Measurements from ENCODE around the gene PDIA5.

The PDIA5 gene

DNA sequence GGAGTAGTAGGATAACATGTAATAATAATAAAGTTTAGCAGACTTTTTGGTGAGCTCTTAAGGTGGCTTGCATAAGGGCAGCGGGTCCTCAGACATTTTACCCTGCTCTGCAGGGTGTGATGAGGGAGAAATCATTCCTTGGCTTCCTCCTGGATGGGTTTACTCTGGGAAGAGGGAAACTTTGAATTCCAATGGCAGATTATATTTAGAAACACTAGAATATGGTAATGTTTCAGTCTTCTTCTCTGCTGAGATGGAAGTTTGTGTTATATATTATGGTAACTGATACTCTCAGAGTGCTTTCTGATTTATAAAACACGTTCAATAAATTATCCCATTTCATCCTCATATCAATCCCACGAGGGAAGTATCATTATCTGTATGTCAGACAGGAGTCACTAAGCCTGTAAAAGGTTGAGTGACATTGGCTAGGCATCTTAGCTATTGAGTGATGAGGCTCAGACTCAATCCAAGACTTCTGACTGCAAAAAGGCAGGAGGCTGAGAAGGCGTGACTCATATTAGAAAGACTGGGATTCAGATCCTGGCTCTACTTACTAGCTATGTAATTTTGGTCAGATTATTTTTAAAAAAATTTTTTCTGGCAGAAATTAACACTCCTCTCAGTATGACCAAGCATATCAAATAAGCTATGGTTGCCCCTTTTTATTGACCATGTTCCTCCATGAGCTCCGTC is 19.3 kb downstream of the PDIA5 start:
- H3K27ac Mint-ChIP-seq, result no peak overlapping the region
- H3K9me3 Mint-ChIP-seq, result no peaks in the 10 kb centered on the region
- no peaks in the 10 kb centered on the region for H3K27me3 Mint-ChIP-seq
- no peak overlapping the region for H3K4me3 Mint-ChIP-seq
- no peak for DNase-seq
- peaks cover 36% of the 10 kb centered on the region for H3K36me3 Mint-ChIP-seq (ENCODE audit: low read depth)
- peaks cover 49% of the 10 kb centered on the region for H3K4me1 Mint-ChIP-seq (ENCODE audit: low read depth)

DNA sequence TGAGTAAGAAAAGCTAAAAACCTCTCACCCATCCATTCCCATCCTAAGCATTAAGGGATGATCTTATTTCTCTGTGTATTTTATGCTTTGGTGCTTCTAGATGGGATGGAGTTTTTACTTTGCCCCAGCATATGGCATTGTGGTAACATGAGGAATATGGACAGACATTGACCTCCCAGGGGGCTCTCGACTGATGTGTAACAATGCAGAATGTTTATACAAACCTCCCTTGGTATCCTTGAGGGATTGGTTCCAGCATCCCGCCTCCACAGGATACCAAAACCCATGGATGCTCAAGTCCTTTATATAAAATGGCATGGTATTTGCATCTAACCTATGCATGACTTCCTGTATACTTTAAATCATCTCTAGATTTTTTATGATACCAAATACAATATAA is 21.6 kb downstream of the PDIA5 start:
- Mint-ChIP-seq H3K4me1 (ENCODE audit: low read depth) (peaks cover 36% of the 10 kb centered on the region), H3K4me3 (no peak overlapping the region), H3K27me3 (no peaks in the 10 kb centered on the region), H3K36me3 (ENCODE audit: low read depth) (peaks cover 54% of the 10 kb centered on the region), H3K27ac (no peak overlapping the region), H3K9me3 (no peaks in the 10 kb centered on the region)
- no peak for DNase-seq

DNA sequence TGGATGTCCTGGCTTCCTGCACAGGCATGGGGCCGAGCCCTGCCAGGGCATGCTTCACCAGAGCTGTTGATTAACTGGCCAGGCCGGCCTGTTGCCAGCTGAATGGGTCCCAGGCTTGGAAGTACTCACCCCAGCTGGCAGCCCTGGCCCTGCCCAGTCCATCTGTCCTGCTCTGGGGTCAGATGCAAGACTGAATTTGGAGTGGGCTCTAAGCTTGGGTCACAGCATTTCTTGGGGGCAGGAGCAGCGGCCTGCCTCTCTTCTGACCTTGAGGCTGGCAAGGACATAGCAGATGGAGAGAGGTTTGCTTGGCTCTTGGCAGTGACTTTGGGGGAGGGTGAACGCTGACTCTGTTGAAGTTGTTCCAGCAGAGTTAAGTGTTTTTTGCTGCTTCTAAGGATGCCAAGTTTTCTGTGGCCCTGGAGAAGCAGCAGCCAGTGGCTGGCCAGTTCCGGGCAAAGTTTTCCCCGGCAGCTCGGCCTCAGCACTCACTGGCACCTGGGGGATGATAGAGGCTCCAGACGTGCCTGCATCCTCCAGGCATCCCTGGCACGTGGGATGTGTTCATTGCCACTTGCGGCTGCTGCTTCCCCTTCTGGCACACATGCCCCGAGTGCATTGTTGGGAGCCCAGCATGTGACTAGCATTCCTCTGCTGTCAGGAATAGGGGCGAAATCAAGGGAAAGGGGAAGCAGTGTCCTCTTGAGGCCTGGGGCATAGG is 22.9 kb downstream of the PDIA5 start:
- H3K9me3 Mint-ChIP-seq, result no peaks in the 10 kb centered on the region
- DNase-seq, result no peak
- H3K4me1 Mint-ChIP-seq (ENCODE audit: low read depth), result peaks cover 23% of the 10 kb centered on the region
- H3K27me3 Mint-ChIP-seq, result no peaks in the 10 kb centered on the region
- H3K36me3 Mint-ChIP-seq (ENCODE audit: low read depth), result peaks cover 67% of the 10 kb centered on the region
- no peak overlapping the region for H3K27ac Mint-ChIP-seq
- no peak overlapping the region for H3K4me3 Mint-ChIP-seq

DNA sequence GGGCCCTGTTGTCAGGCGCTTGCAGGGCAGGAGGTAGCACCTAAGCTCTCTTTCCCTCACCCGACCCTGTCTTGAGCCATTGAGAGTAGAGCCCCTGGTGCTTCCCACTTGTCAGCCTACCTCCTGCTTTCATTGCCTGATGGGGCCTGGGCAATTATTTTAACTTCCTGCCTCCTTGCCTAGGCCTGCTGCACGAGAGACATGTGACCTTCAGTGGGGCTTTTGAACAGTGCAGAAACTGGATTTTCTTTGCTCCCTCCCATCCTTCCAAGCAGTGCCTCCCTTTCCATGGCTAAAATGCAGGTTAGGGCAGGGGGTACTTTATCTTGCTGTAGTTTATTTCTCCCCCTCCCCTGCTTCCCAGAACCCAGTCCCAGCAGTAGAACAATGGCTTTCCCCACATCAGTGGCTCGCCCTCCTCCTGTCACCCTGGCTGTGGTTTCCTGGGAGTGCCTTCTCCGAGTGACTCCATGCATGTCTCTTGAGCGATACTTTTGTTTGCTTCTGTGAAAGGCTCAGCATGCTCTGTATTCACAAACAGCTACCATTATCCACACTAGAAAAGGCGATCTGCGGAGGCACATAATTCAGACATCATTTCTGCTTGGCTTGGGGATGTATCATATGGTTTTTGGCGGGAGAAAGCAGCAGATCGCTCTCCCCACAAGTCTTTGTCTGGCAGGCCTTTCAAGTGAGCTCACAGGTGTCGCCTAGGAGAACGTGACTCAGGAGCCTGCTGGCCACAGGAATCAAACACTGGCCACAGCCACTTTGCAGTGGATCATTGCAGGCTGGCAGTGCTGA is 24.1 kb downstream of the PDIA5 start:
- H3K36me3 Mint-ChIP-seq (ENCODE audit: low read depth), result peaks cover 78% of the 10 kb centered on the region
- no peaks in the 10 kb centered on the region for H3K27me3 Mint-ChIP-seq
- H3K4me3 Mint-ChIP-seq, result no peak overlapping the region
- H3K9me3 Mint-ChIP-seq, result no peaks in the 10 kb centered on the region
- no peak overlapping the region for H3K27ac Mint-ChIP-seq
- no peak for DNase-seq
- peaks cover 20% of the 10 kb centered on the region for H3K4me1 Mint-ChIP-seq (ENCODE audit: low read depth)

DNA sequence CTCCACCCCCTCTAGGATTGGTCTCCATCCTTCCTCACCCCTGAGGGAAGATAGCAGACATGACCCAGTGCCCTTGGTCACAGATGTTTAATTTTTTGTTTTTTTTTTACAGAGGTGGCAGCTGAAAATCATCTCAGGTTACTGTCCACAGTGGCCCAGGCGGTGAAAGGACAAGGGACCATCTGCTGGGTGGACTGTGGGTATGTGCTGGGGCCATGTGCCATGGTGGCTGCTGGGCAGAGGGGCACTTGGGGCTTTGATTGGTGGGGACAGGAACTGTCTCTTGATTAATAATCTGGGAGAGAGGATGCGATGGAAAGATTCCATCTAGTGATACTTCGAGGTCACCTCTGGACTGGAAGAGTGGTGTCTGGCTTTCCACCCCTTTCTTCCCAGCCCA is 25.4 kb downstream of the PDIA5 start:
- Mint-ChIP-seq H3K36me3 (ENCODE audit: low read depth) (peaks cover 88% of the 10 kb centered on the region), H3K4me3 (no peak overlapping the region), H3K4me1 (ENCODE audit: low read depth) (peaks cover 20% of the 10 kb centered on the region), H3K9me3 (no peaks in the 10 kb centered on the region), H3K27ac (no peak overlapping the region), H3K27me3 (no peaks in the 10 kb centered on the region)
- DNase-seq, result no peak

DNA sequence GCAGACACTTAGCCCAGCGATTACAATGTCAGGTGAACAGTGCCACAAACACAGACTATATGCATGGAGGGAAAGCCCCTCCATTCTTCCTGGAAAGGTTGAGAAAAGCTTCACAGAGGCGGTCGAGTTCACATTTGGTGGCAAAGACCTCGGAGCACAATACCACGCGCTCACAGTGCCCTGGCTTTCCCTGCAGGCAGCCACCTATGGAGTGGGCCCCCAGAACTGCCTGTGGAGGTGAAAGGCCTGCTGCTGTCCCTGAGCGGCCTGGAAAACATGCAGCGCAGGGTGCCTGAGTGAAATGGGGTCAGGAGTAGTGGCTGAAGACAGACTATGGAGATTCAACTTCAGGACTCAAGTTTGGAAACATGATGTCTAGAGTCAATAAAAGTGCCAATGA is 26.9 kb downstream of the PDIA5 start:
- Mint-ChIP-seq H3K27ac (no peak overlapping the region), H3K4me1 (ENCODE audit: low read depth) (peaks cover 19% of the 10 kb centered on the region), H3K4me3 (no peak overlapping the region), H3K9me3 (no peaks in the 10 kb centered on the region), H3K36me3 (ENCODE audit: low read depth) (peaks cover 98% of the 10 kb centered on the region), H3K27me3 (no peaks in the 10 kb centered on the region)
- DNase-seq, result no peak

DNA sequence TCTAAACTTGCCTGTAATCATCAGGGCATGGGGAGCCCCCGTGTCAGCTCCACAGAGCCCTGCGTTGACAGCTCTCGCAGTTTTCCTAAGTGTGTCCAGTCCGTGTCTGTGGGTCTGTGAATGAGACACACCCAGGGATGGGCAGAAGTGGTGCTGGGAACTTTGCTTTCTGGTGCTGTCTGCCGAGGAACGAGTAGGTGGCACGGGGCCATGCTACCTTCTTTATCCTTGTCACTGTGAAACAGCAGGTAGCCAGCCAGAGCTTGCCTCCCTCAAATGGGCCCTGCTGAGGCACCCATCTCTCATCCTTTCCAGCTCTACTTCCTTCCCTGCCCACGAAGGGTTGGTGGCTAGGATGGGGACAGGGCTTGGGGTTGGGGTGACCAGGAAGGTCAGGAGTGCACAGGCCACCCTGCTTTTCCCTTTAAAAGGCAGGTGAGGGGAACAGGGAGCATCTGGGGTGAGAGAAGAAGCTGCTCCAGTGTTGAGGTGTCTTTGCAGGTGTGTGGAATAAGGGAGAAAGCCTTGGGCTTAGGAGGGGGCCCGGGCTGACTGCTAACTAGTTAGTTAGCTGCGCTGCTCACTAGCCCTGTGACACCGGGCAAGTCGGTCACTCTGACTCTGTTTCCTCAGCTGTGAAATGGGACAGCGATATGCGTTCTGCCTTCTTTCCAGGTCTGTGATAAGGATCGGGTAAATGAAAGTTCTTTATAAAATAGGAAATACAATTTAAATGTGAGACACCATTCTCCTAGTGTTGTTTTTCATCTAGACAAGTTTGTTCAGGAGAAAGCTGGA is 27.9 kb downstream of the PDIA5 start:
- no peaks in the 10 kb centered on the region for H3K9me3 Mint-ChIP-seq
- no peak overlapping the region for H3K4me3 Mint-ChIP-seq
- DNase-seq, result no peak
- H3K27me3 Mint-ChIP-seq, result no peaks in the 10 kb centered on the region
- peaks cover 98% of the 10 kb centered on the region for H3K36me3 Mint-ChIP-seq (ENCODE audit: low read depth)
- H3K4me1 Mint-ChIP-seq (ENCODE audit: low read depth), result peaks cover 13% of the 10 kb centered on the region
- H3K27ac Mint-ChIP-seq, result no peak overlapping the region

DNA sequence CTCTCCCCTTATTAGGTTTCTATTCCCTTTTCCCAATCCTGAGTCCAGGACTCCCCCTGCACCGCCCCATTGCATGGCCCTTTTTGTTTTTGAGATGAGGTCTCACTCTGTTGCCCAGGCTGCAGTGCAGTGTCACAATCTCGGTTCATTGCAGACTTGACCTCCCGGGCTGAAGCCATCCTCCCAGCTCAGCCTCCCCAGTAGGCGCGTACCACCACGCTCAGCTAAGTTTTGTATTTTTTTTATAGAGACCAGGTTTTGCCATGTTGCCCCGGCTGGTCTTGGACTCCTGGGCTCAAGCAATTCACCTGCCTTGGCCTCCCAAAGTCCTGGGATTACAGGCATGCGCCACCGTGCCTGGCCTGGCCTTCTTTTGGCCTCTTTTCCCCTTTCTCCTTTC is 29.3 kb downstream of the PDIA5 start:
- H3K27ac Mint-ChIP-seq, result no peak overlapping the region
- DNase-seq, result no peak

DNA sequence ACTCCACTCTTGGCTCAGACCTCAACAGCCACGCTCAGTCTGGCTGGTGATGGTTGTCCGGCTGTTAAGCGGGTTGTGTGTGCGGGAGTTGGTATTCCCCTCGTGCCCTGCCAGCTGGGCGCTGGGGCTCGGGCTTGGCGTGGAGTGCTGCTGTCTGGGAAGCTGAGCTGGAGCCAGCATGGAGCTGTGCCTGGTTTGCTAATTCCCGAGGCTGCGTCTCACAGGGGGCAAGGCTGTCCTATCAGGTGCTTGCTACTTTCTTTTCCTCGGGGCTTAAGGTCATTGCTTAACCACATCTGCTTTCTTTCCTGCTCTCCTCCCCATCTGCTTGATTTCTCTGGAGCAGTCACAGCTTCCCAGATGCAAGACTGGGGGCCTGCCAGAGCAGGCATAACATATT is 29.9 kb downstream of the PDIA5 start:
- H3K36me3 Mint-ChIP-seq (ENCODE audit: low read depth), result peaks cover 97% of the 10 kb centered on the region
- H3K9me3 Mint-ChIP-seq, result no peaks in the 10 kb centered on the region
- no peaks in the 10 kb centered on the region for H3K4me1 Mint-ChIP-seq (ENCODE audit: low read depth)
- H3K4me3 Mint-ChIP-seq, result no peak overlapping the region
- H3K27me3 Mint-ChIP-seq, result no peaks in the 10 kb centered on the region
- DNase-seq, result no peak
- H3K27ac Mint-ChIP-seq, result no peak overlapping the region

More for the DNA sequence above, 29.3 kb downstream of the PDIA5 start:
- Mint-ChIP-seq H3K36me3 (ENCODE audit: low read depth) (peaks cover 97% of the 10 kb centered on the region), H3K9me3 (no peaks in the 10 kb centered on the region), H3K4me1 (ENCODE audit: low read depth) (peaks cover 1% of the 10 kb centered on the region), H3K27me3 (no peaks in the 10 kb centered on the region), H3K4me3 (no peak overlapping the region)

DNA sequence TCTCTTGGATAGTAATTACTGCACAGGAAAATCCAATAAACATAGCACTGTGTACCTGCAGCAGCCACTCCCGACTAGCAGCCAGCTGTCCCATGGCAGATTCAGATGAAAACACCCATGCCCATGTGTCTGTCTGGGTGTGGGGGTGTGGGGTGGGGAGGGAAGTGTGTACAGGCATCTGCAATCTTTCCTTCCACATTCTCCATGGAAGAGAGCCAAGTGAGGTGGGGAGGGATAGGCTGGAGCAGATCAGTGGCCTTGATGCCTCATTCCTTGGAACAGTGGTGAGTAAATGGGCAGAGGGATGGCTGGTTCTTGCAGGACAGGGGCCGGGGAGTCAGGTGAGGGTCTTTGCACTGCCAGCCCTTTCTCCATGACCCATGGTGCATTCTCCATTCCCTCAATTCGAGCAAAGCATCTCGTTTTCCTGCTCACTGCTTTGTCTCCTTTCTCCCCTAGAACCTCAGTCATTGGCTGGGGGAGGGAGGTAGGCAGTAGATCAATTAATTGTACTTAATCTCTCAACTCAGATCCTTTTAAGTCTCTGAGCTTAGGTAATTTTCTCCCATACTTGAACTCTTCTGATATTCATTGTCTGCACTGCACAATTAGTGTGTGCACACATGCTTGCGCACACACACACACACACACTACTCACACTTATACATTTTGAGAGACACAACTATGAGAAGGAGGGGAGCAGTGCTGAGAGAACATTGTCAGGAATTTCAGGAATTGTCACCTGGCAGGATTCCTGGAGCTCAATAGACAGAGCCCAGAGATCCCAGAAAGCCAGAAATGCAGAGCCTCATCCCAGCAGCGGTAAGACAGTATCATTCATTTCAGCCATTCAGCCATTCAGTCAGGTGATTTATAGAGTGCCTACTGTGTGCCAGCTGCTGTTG is 31.9 kb downstream of the PDIA5 start:
- DNase-seq, result no peak
- Mint-ChIP-seq H3K4me3 (no peak overlapping the region), H3K4me1 (ENCODE audit: low read depth) (no peaks in the 10 kb centered on the region), H3K36me3 (ENCODE audit: low read depth) (peaks cover 95% of the 10 kb centered on the region), H3K27me3 (no peaks in the 10 kb centered on the region), H3K27ac (no peak overlapping the region), H3K9me3 (no peaks in the 10 kb centered on the region)

DNA sequence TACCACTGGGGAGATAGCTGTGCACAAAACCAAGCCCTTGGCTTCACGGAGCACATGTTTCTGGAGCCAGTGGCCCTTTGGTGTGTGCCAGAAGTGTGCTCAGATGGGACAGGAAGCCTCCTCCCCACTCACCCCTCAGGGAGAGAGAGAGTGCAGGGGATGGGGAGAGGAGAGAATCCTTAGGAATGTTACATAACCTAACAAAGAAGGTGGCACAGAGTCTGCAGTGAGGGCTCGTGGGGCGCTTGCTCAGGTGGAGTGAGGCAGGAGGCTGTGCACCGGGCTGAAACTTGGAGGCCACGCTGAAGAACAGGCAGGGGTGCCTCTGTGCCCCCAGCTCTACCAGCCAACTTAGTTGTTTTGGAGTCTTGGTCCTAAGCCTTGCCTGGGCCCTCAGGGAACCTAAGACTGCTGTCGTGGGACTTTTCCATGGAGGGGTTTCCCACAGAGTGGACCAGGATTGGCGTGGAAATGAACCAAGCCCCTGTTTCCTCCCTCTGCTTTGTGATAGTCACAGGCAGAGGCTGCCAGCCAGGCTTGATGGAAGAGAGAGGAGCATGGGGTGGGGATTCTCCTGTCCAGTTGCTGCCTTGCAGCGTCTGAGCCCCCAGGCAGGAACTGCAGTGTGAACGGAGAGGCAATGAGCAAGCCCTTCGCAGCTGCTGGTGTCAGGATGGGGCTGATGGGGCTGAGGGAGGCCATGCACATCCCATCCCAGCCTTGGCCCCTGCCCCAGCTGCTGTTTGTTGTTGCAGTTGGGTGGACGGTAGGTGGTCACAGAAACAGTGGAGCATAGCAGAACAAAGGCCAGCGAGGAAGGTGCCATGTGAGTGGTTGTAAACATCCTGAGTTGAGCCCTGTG is 32.7 kb downstream of the PDIA5 start:
- Mint-ChIP-seq H3K27ac (no peak overlapping the region), H3K9me3 (no peaks in the 10 kb centered on the region), H3K36me3 (ENCODE audit: low read depth) (peaks cover 95% of the 10 kb centered on the region), H3K27me3 (no peaks in the 10 kb centered on the region), H3K4me1 (ENCODE audit: low read depth) (no peaks in the 10 kb centered on the region), H3K4me3 (no peak overlapping the region)
- no peak for DNase-seq

DNA sequence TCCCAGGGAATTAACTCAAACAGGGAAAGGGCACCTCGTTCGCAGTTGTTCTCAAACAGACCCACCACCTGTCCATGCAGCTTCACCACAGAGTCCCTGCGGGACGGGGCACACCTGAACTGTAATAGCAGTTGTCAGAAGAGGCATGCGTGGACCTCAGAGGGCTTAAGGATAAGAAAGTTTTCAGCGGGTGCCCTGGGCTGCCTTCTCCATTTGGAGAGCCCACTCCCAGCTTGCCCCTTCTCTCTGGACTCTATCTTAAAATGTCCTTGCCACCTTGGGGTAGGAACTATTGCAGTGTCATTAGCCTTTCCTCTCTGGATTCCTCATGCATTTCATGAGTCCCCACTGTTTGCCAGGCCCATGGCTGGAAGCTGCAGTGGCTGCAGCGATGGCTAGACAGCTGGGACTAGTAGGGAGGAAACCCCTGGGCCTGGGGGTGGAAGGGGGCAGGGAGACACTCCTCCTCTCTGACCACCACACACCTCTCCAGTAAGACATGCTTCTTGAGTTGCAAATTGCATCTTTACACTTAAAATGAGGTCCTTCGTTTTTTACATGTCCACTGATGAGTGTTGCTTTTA is 33.5 kb downstream of the PDIA5 start:
- Mint-ChIP-seq H3K27me3 (no peaks in the 10 kb centered on the region), H3K36me3 (ENCODE audit: low read depth) (peaks cover 95% of the 10 kb centered on the region), H3K27ac (no peak overlapping the region), H3K4me3 (no peak overlapping the region), H3K9me3 (no peaks in the 10 kb centered on the region), H3K4me1 (ENCODE audit: low read depth) (no peaks in the 10 kb centered on the region)
- DNase-seq, result no peak

DNA sequence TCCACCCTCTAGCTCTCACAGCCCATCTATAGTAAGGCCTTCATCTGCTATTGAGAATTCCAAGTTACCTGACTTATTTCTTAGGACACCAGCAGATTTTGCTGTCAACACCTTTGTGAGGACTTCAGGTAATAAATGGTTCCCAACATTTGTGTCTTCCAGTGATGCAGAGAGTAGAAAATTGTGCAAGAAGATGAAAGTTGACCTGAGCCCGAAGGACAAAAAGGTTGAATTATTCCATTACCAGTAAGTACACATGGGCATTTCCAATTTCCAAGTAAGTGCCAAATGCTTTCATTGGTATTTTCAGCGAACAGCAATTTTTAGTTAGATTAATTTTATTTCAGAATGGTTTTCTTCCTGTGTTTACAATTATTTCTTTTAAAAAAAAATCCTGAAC is 35.4 kb downstream of the PDIA5 start:
- no peaks in the 10 kb centered on the region for H3K4me1 Mint-ChIP-seq (ENCODE audit: low read depth)
- no peak overlapping the region for H3K4me3 Mint-ChIP-seq
- no peaks in the 10 kb centered on the region for H3K27me3 Mint-ChIP-seq
- no peaks in the 10 kb centered on the region for H3K9me3 Mint-ChIP-seq
- no peak for DNase-seq
- H3K27ac Mint-ChIP-seq, result no peak overlapping the region
- H3K36me3 Mint-ChIP-seq (ENCODE audit: low read depth), result peaks cover 97% of the 10 kb centered on the region

All from activated T-cell treated with anti-CD3 and anti-CD28 coated beads, Interleukin-2, amount 50 U/mL, for 24 hours (primary cell).